WI38 (cell line): Measurements from ENCODE around the gene TTLL5.

ENCODE experiments used
- H3K4me3 ChIP-seq: 2 replicates; pipeline ENCODE4 v1.5.1; 2011; ENCODE audit warnings: low read depth, mild to moderate bottlenecking, control low read depth, low read length
- TF ChIP-seq, protein P1 (sequence below): IDR thresholded peaks from 2 replicates; pipeline ENCODE4 v1.5.1; 2012; ENCODE audit warnings: low read depth, mild to moderate bottlenecking, control low read depth, low read length

Gene TTLL5

DNA sequence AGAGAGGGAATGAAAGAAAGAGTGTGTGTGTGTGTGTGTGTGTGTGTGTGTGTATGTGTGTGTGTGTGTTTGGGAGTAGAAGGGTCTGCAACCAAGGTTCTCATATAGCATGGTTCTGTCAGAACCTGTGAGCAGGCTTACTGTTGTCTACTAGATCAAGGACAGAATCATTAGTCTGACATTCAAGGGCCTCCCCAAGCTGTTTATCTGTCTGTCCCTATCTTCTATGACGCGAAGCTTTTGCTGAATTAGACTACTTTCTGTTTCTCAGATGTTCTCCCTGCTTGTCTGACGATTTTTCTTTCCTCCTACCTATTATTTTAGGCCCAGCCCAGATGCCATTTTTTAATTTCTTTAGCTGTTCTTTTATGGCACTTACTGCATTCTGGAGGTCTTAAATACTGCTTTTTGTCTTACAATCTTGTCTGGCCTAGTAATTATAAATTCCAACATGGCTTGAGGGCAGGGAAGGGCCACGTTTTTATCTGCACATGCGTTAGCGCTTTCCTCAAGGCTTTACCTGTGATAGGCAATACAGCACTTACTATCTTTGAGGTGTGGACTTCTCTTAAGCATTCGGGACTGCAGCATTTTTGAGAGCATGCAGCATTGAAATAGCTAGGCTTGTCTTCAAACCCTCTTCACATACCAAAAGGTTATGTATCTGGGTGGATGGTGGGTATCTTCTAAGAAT is 150.2 kb downstream of the TTLL5 start:
- no peak overlapping the region for H3K4me3 ChIP-seq
- TF ChIP-seq, protein P1, sequence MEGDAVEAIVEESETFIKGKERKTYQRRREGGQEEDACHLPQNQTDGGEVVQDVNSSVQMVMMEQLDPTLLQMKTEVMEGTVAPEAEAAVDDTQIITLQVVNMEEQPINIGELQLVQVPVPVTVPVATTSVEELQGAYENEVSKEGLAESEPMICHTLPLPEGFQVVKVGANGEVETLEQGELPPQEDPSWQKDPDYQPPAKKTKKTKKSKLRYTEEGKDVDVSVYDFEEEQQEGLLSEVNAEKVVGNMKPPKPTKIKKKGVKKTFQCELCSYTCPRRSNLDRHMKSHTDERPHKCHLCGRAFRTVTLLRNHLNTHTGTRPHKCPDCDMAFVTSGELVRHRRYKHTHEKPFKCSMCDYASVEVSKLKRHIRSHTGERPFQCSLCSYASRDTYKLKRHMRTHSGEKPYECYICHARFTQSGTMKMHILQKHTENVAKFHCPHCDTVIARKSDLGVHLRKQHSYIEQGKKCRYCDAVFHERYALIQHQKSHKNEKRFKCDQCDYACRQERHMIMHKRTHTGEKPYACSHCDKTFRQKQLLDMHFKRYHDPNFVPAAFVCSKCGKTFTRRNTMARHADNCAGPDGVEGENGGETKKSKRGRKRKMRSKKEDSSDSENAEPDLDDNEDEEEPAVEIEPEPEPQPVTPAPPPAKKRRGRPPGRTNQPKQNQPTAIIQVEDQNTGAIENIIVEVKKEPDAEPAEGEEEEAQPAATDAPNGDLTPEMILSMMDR = no peak

DNA sequence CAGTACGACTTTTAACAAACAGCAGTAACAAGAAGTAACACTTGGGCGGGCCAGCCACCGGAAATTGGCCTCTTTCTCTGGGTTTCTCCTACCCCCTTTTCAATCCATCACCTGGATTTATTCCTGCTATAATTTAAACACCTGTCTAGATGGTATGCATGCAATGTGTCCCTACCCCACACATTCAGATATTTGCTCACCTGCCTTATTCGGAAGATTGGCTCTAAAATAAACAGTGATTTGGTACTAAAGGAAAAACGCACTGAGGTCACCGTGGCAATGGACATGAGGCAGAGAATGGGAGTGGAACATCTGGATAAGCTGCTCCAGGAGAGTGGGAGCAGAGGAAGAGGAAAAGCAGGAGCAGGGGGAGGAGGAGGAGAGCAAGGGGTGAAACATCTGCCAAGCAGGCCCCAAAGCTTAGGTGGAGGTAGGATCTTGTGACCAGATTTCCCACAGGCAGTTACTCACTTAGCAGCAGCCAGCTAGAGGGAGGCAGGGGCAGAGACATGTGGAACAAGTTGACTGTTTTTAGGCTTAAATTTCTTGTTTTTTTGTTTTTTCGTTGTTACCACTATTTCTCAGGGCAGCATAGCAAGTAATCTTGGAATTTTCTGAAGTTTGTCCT is 150.9 kb downstream of the TTLL5 start:
- TF ChIP-seq, protein P1 = no peak

DNA sequence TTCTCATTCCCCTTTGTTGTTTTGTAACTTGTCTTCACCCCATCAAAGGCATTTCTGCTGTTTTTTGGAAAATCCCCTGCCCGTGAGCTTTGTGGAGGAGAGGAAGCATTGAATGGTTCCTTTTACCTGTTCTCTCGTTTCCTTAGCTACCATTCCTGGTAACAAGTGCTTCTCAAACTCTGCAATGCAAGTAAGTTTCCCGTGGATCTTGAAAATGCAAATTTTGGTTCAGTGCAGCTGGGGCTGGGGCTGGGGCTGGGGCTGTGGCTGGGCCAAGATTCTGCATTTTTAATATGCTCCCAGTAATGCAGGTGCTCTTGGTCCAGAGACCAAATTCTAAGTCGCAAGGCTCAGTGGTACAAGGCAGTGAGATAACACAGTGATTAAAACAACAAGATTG is 151.6 kb downstream of the TTLL5 start:
- TF ChIP-seq, protein P1 = no peak
- H3K4me3 ChIP-seq = no peak overlapping the region

More for the DNA sequence above, 150.9 kb downstream of the TTLL5 start:
- H3K4me3 ChIP-seq = no peak overlapping the region

DNA sequence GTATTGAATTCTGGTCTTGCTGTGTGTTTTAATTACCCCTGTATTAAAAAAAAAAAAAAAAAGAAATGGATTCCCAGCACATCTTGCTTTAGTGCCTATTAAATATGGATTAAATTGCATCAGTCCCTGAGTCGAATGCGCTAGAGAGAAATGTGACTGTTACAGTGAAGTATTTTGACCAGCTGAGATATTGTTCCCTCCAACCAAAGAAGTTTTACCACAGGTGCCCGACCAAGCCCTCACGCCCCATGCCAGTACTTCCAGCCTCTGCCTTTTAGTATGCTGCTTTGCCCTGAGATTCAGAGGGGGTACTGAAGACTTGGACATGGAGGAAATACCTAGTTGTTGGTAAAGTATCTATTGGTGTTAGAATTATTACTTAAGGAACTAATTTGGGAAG is 159.7 kb downstream of the TTLL5 start:
- no peak overlapping the region for H3K4me3 ChIP-seq

DNA sequence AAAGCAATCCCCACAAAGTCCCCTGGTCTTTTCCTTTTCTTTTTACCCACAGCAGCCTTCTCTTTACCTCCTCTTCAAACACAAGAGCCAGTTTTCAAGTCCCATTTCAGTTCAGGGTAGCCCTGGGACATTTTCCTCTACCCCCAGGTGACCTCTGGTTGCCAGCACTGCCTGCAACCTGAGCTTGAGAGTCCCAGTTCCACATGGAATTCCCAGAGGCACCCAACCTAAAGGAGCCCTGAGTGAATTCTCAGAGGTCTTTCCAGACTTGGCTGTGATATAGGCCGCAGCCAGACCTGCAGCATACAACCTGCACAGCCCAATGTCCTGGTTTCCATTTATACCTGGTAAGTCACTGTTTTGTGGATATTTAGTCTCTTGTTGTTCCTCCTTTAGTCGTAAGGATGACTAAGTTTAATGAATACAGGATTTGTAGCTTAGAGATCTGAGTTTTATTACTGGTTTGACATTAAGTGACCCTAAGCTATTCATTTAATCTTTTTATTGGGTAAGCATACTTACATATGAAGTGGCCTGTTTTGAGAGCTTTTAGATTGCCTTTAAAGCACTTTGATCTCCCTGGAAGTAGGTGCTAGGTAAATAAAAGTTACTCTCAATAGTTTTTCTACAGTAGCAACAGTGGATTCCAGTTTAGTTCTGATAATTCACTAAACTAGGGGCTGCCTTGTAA is 160.9 kb downstream of the TTLL5 start:
- no peak overlapping the region for H3K4me3 ChIP-seq
- TF ChIP-seq, protein P1 = no peak

More for the DNA sequence above, 159.7 kb downstream of the TTLL5 start:
- TF ChIP-seq, protein P1 = no peak

DNA sequence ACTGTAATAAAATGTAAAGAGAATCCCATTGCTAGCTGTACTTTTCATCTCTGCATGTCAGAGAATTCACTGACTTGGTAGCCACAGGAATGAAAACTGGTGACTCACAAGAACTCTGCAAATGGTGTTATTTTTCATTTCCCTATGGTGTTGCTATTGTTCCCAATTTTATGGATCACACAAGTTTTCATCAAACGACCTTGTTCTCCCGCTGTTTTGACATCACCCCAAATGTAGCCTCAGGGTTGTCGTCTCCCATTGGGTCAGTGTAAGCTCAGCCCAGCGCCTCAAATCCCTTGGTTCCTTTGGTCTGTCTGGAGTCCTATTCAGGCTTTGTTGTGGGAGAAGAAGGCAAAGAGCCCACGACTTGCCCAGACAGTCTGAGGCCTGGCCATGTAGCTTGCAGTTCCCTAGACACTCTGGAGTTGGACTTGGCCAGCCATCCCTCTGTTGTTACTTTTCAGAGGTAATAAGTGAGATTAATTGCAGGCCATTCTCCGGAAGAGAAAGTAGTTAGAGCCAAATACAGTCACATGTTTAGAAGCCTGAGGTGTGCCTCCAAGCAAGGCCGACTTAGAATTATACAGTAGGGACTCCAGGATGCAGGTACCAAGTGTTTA is 161.6 kb downstream of the TTLL5 start:
- H3K4me3 ChIP-seq = no peak overlapping the region
- TF ChIP-seq, protein P1 = no peak

DNA sequence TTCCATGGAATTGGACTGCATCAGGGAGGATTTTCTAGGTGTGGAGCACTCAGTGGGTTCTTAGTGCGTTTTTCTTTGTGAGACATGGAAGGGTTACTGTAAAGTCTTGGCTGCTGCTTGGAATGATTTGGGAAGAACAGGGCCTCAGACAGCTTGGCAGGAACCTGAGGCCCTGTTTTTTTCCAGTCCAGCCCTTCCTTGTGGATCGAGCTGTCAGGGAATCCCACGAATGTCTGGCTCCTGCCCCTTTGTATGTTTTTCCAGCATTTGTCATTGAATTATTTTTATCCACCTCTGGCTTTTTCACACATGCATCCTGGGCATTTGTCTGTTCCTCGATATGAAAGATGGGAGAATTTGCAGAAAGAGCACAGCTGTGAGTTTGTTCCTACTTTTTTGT is 162.3 kb downstream of the TTLL5 start:
- H3K4me3 ChIP-seq = no peak overlapping the region
- TF ChIP-seq, protein P1 = no peak
